ENCODE data around the gene XRN1.

- TF ChIP-seq CTCF (conservative IDR thresholded peaks at IDR 0.05) (no peak), EZH2 (IDR thresholded peaks at IDR 0.05; ENCODE audit: low read depth) (no peak)
Measured at GRCh38 chr3:142272200-142272891, 175.5 kb downstream of the XRN1 start.

Data from PC-9 (cell line).